NCI-H82 (cell line): Measurements from ENCODE around the gene CLP1.
"Not testable (repeated sequence)": the region's sequence is repeated elsewhere in the genome, so short reads cannot be mapped to it uniquely, and the experiment has no call there.

Source experiments
- DNase-seq: peaks from one replicate; lab custom pipeline; 2025; lab: John Stamatoyannopoulos, UW

The CLP1 gene

DNA sequence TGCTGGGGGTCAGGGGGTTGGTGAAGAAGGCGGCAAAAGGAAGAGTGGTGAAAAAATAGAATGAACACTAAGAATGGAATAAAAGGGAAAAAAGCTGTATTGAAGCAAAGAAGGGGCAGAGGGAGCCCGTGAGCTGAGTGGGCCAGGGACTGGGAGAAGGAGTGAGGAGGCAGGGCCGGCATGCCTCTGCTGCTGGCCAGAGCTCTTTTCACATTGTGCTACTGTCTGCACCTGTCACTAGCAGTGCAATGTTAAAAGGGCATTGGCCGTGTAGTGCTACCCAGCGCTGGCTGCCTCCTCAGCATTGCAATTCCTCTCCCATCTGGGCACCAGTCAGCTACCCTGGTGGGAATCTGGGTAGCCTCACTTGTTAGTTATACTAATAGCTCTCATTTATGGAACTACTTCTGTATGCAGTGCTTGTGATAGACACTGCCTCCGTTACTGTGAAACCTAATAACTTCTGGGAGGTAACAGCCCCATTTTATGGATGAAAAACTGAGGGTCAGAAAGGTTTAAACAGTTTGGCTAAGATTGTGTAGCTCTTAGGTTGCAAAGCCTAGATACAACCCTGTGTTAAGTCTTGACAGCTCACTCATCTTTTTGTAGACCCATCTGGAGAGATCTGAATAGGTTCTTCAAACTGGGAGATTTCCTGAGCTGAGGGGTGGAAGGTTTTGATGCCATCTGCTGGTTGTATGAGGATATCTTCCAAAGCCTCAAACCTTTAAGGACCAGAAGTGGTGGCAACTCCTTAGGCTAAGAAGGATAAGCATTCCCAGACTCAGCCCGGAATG is 16.4 kb upstream of the CLP1 start:
- DNase-seq: peak; percentile 84

DNA sequence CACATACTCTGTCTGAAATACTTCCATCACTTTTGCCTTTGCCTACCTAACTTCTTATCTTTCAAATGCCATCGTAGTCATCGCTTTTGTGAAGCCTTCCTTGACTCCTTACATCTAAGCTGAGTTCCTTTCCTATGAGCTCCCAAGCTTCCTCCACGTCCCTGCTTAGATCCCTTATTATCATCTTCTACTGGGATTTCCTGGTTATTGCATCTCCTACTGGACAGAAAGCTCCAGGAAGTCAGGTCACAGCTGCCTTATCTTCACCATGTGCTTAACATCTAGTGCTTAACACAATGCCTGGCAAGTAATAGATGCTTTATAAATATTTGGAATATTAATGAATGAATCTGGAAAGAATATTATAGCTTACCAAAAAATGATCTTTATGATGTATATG is 13.8 kb upstream of the CLP1 start:
- DNase-seq: peak; percentile 40

DNA sequence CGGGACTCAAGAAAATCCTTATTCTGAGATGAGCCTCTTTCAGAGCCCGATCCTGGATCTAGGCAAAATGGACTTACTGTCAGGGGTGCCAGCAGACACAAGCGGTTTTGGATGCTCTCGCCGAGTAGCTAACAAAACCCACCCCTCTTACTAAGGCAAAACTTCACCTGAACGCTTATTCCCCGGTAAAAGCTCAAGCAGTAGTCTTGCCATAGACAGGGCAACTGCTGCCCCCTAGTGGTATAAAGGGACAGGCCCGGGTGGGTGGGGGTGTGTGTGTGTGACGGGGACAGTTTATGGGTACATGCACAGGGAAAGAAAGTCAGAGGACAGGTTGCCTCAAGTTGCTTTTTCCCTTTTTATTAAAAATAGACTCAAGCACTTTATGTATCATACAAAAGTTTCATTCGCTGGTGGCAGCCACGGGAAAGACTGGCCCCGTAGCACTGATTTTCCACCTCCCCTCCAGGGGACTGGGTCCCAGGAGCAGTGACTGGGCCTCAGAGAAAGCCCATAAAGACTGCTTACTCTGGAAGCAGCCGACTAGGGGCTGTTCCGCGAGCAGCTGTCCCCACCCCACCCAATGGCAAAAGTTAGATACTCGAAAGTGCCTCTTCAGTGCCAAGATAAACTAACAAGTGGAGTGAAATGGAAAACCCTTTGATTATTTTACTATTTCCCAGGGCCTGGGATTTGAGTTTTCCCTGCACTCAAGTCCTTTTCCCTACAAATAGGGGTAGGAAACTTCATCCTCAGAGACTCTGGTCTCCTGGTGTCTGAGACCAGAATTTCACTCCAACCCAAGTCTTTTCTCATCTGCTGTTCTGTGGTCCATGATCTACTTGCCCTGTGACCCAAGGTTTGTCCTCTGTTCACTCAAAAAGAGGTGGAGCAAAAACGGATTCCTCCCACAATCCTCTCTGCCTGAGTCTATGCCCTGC is 12.5 kb upstream of the CLP1 start:
- peak; percentile 86 for DNase-seq

DNA sequence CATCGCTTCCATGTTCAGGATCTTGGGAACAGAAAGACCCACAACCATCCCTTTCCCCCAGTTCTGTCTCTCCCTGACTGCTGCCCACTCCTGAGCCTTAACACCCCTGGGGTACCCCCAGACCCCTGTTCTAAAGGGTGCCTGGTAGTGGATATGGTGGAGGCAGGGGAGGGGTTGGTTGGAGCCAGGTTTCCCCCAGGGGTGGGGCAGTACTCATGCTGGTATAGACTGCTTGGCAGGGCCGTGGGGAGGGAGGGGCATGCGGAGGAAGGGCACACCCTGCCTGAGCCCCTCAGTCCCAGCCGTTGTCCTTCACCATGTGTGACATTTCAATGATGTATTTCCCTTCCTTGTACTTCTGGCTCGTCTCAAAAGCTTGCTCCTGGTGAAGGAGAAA is 11.9 kb upstream of the CLP1 start:
- no peak for DNase-seq

DNA sequence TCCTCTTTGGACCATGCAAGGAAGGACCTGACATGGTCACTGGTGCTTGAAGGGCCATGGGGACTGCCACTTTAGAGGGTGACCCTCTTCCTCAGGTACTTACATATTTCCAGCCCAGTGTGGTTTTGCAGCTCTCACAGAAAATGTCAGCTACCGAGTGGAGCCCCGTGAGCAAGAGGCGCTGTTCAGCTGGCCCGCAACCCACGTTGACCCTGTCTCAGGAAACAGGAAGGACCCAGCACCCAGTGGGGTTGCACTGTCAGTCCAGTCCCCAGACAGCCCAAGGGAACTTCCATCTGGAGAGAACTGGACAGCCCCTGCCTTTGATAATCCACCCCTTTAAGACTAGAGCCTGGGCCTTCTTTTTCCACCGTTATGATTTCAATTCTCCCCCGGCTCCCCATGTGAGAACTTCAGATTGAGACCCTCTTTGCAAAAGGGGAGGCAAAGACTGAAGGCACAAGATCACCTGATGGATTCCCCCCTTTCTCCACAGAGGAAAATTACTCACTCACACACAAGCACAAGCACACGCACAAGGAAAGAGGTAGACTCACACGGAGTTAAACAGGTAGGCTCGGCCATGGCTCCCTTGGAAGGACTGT is 11.3 kb upstream of the CLP1 start:
- no peak for DNase-seq

DNA sequence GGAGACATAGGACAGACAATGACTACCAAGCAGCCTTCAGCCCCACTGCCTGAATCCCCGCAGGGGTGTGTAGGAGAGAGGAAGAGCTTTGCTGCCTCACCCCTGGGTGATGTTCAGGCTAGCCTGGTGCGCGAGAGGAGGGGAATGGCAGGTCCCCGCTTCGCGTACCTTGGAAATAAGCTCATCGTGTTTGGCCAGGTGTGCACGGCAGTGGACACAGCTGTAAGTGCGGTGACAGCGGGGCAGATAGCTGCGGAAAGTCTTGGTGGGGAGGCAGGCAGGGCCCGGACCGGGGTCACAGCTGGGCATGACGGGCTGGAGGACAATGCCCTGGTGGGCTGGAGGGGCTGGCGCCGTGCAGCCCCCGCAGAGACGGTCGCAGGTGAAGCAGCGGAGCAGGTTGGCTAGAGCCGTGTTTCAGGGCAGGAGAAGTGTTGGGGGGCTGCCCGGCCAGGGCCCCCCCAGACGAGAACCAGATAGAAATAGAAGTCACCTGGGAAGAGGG is 10.7 kb upstream of the CLP1 start:
- peak; percentile 25 for DNase-seq

DNA sequence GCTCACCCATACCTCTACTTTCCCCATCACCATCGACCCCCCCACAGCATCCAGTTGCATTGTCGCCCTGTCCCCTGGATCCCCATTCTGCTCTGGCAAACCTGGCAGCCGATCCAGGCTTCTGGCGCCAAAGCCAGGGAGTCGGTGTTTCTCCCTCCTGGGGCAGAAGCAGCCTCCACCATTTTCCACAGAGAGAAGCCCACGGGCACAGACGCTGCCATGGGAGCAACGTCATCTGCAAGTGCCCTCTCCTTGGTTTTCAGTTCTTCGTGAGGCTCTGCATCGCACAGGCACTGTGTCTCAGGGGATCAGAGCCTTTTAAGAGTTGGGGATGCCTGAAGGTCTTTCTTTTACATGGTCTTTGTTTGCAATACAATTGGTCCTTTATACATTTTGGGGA is 10.2 kb upstream of the CLP1 start:
- DNase-seq: no peak

DNA sequence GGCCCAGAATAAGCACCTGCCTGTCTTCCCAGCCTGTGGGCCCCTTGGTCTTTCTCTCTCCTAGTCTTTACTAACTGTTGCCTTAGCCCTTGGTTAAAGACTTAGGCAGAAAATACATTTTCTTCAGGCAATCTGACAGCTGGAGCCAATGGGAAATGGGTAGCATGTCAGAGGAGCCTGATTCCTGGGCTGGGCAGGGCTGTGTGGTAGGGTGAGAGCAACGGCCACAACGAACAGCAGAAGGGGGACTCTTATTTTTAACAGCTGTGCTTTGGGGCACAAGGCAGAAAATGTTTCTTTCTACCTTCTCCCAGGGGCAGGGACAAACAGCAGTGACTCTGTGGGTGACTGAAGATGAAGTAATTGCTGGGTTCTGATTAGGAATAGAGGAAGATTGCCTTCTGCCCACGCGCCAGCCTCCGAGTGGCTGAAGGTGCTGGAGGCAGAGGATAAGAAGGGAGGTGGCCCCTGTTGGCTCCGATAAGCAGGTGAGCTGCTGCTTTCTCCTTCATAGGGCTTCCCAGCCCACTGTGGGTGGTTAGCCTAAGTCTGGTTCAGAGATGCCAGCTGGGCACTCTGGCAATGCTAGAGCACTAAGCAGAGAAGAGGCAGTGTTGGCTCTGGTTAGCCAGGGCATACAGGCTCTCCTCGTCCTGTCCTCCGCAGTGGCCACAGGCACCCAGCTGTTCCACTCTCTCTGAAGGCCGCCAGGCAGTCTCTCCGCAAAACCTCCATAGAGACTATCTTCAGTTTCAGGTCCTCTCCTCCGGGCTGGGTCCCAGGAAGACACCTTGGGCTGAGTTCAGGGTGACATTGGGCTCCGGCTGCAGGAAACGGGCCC is 9.4 kb upstream of the CLP1 start:
- DNase-seq: peak; percentile 31

DNA sequence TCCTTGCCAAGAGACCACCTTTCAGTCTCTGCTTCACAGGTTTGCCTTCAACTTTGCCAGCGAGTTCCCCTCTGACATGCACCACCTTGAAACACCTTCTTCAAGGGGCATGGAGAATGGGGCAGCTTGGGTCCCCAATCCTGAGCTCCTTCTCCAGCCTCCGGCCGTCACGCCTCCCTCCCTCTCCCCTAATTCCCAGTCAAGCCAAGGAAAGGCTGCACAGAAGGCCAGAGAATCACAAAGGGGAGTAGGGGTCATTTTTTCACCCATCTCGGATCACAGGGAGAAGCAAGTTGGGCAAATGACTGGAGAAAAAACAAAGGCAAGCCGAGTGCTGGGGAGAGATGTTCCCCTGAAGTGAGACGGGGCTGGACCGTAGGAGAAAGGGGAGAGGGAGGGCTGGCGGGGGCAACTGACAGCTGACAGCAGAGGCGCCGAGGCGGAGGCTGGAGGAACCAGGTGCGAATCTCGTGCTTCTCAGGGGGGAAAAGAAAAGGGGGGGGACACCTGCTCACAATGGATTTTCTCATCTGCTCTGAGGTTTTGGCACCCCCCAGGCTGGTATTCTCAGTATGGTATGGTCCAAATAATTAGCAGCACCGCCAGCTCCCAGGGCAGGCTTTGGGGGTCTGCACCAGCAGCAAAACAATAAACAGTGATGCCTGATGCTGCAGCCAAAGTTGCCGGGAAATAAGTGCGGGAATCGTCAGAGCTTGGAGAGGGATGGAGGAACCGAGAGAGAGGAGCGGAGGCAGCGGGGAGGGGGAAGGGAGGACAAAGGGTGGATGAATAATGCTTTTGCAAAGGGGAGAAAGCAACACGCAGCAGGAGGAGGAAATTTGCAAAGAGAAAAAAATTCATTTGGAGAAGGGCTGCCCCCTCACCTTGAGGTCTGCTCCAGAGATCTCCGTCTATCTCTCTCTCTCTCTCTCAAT is 8.5 kb upstream of the CLP1 start:
- peak; percentile 31 for DNase-seq

DNA sequence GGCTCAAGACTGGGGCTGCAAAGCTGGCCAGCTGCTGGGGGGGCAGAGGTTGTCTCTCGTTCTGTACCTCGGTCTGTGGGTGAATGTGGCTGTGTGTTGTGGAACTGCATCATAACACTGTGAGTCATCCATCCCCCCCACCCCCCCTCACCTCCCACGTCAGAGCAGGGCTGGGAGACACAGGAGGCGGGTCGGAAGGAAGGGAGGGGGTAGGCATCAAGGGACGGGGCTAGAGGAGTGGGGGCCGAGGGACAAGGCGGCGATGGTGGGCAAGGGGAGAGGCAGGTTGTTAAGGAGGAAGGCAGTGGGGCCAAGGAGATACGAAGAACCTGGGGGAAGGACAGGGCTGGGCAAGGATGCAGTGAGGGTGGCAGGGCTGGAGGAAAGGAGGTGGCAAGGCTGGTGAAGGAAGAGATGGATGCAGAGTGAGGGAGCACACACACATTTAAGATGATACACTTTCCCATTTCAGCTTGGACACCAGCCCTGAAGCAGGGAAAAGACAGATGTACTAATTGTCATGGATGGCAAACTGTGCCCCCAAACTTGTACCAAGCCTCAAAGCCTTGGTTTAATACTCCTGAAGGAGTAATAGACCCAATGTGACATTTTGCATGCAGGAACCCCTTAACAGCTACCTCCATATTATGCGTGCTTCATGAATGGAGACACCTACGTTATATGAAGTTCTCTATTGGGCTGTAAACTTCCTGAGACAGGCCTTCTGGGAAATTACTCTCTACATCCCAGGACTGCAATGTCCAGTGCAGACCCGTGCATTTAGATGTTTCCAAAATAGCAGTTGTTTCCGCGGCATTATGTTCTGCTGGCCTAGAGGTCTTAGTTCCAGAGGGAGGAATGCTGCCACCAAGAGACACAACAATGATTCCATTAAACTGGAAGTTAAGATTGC is 7.5 kb upstream of the CLP1 start, which contains the start of gene YPEL4:
Gene YPEL4 (minus strand): TSS at position 87 of the 913 bp plus-strand sequence. CDS start 2,805 bp downstream, outside the sequence.
- peak; percentile 51 for DNase-seq

DNA sequence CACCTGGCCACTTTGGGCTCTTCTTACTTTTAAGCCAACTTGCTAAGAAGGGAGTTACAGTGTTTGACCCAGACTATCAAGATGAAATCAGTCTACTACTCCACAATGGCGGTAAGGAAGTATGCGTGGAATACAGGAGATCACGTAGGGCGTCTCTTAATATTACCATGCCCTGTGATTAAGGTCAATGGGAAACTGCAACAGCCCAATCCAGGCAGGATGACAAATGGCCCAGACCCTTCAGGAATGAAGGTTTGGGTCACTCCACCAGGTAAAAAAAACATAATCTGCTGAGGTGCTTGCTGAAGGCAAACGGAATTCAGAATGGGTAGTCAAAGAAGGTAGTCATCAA is 6.8 kb upstream of the CLP1 start:
- no peak for DNase-seq

DNA sequence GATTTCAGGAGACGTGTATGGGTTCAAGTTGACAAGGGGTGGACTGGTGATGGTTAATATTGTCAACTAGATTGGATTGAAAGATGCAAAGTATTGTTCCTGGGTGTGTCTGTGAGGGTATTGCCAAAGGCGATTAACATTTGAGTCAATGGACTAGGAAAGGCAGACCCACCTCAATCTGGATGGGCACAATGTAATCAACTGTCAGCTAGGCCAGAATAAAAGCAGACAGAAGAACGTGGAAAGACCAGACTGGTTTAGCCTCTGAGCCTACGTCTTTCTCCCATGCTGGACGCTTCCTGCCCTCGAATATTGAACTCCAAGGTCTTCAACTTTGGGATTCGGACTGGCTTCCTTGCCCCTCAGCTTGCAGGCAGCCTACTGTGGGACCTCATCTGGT is 6.2 kb upstream of the CLP1 start:
- DNase-seq: no peak

DNA sequence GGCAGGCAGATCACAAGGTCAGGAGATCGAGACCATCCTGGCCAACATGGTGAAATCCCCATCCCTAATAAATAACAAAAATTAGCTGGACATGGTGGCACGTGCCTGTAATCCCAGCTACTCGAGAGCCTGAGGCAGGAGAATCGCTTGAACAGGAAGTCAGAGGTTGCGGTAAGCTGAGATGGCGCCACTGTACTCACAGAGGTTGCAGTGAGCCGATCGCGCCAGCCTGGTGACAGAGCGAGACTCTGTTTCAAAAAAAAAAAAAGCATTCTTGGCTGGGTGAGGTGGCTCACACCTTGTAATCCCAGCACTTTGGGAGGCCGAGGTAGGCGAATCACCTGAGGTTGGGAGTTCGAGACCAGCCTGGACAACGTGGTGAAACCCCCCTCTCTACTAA is 5.3 kb upstream of the CLP1 start:
- DNase-seq: not testable (repeated sequence)

DNA sequence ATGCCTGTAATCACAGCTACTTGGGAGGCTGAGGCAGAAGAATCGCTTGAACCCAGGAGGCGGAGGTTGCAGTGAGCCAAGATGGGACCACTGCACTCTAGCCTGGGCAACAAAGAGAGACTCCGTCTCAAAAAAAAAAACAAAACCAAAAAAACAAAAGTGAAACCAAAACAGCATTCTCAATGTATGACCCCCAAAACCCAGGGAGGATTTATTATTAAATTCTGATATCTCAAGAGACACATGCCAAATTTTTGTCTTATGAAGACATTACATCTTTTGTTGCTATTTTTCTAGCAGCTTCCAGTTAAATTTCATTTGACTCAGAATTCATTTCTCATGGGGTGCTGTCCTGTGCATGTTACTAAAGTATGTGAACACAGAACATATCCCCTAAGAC is 4.9 kb upstream of the CLP1 start:
- no peak for DNase-seq

DNA sequence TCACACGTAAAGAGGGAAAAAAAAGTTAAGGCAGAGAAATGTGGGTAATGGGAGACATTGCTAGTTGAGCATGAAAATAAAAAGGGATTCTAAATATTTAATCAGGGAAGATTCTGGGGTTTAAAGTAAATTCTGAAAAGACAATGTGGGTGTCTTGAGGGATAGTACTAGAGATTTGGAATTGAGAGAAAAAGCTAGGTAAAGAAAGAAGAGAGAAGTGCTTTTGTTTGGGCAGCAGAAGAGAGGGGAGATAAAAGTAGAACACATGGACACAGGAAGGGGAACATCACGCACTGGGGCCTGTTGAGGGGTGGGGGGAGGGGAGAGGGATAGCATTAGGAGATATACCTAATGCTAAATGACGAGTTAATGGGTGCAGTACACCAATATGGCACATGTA is 4.4 kb upstream of the CLP1 start:
- DNase-seq: no peak

DNA sequence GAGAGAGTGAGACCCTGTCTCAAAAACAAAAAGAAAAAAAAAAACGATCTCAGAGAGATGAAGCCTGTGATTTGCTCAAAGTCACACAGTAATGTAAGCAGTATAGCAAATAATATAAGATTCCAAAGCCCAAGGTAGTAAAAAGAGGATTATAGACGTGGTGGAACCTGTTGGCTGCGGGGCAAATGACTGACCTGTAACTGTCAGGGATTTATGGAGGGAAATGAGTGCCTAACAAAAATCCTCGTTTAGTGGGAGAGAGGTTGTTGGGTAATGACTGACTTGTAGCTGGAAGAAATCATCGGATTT is 723 bp upstream of the CLP1 start:
- DNase-seq: no peak

DNA sequence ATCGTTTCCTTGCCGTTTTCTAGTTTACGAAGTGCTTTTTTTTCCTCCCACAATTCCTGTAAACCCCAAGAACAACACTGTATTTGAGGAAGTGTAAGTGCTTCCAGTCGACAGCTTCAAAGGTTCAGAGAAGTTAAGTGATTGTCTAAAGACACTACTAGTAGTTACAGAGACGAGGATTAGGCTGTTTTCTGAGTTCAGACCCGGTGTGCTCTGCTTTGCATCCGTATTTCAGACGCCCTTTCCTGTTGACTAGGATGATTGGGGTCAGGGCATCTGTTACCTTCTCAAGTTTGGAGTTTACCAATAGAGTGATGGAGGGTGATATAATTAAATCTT is 430 bp downstream of the CLP1 start:
- DNase-seq: no peak

DNA sequence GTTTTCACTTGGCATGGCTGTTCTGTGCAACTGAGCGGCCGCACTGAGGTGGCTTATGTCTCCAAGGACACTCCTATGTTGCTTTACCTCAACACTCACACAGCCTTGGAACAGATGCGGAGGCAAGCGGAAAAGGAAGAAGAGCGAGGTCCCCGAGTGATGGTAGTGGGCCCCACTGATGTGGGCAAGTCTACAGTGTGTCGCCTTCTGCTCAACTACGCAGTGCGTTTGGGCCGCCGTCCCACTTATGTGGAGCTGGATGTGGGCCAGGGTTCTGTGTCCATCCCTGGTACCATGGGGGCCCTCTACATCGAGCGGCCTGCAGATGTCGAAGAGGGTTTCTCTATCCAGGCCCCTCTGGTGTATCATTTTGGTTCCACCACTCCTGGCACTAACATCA is 2.1 kb downstream of the CLP1 start:
- DNase-seq: no peak

DNA sequence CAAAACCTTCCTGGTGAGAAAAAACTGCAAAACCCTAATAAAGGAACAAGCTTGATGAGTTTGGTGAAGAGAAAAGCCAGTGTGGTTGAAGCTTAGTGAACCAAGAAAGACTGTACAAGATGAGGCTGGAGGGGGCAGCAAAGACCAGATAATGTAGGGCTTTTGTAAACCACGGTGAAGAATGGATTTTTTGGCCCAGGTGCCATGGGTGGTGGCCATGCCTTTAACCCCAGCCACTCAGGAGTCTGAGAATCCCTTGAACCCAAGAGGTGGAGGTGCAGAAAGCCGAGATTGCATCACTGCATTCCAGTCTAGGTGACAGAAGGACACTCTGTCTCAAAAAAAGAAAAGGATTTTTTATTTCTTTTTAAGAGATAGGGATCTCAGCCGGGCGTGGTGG is 5.3 kb downstream of the CLP1 start:
- peak; percentile 39 for DNase-seq

DNA sequence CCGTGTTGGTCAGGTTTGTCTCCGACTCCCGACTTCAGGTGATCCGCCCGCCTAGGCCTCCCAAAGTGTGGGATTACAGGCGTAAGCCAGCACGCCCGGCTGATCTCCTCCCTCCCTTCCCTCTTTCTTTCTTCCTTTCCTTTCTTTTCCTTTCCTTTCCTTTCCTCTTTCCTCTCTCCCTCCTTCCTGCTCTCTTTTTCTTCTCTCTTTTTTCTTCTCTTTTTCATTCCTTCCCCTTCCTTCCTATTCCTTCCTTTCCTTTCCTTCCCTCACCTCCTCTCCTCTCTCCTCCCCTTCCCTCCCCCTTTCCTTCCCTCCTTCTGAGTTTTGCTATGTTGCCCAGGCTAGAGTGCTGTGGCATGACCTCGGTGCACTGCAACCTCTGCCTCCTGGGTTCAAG is 6.4 kb downstream of the CLP1 start:
- no peak for DNase-seq
